Glutamatergic neuron (in vitro differentiated cells): ENCODE measurements around the gene MAML2. TPM values are rescaled to one million over a fixed set of nuclear protein-coding genes. Genes with fewer than 3 reads are reported as not detected.
"Not testable (repeated sequence)": the region's sequence is repeated elsewhere in the genome, so short reads cannot be mapped to it uniquely, and the experiment has no call there.

Experiments
- DNase-seq: peaks from one replicate; pipeline ENCODE4 v3.0.0; 2022
- H3K27ac Mint-ChIP-seq: one replicate; pipeline ENCODE4 v1.8.0; 2020; ENCODE audit warnings: mild to moderate bottlenecking, mixed read lengths, inconsistent platforms; ENCODE audit not compliant: unreplicated experiment
- H3K27me3 Mint-ChIP-seq: one replicate; pipeline ENCODE4 v1.8.0; 2020; ENCODE audit warnings: mild to moderate bottlenecking, moderate library complexity, mixed read lengths, inconsistent platforms; ENCODE audit not compliant: unreplicated experiment
- H3K36me3 Mint-ChIP-seq: one replicate; pipeline ENCODE4 v1.8.0; 2020; ENCODE audit warnings: mild to moderate bottlenecking, mixed read lengths, inconsistent platforms; ENCODE audit not compliant: unreplicated experiment
- H3K4me1 Mint-ChIP-seq: one replicate; pipeline ENCODE4 v1.8.0; 2020; ENCODE audit warnings: mild to moderate bottlenecking, low read depth, mixed read lengths, inconsistent platforms; ENCODE audit not compliant: unreplicated experiment
- H3K4me3 Mint-ChIP-seq: one replicate; pipeline ENCODE4 v1.8.0; 2020; ENCODE audit warnings: mild to moderate bottlenecking, mixed read lengths, inconsistent platforms; ENCODE audit not compliant: unreplicated experiment
- H3K9me3 Mint-ChIP-seq: one replicate; pipeline ENCODE4 v1.8.0; 2020; ENCODE audit warnings: mild to moderate bottlenecking, moderate library complexity, mixed read lengths, inconsistent platforms; ENCODE audit not compliant: unreplicated experiment
- total RNA-seq: library from RNA; stranded (reverse); fragmentation: NEBNext Ultra II Directional; extraction: Animal tissue kit (Norgen Biotek cat#: 25700); gene quantifications from one replicate; pipeline ENCODE4 v1.2.1, GENCODE V29; 2021; ENCODE audit not compliant: unreplicated experiment
- TF ChIP-seq, protein P1 (sequence below): fragments of 200-600 bp; sonication (generic); IDR thresholded peaks from one replicate; pipeline ENCODE4 v1.5.0; 2021; ENCODE audit not compliant: partially characterized antibody, unreplicated experiment

Gene MAML2
- total RNA-seq, 1 donor from 2014 or later, result 2.1 TPM

GRCh38 chr11:96275801-96276594, 67.0 kb downstream of the MAML2 start:
- Mint-ChIP-seq H3K27me3 (no peaks in the 10 kb centered on the region), H3K27ac (no peak overlapping the region), H3K9me3 (no peaks in the 10 kb centered on the region), H3K36me3 (no peaks in the 10 kb centered on the region), H3K4me3 (no peak overlapping the region), H3K4me1 (no peaks in the 10 kb centered on the region)
- TF ChIP-seq, protein P1, sequence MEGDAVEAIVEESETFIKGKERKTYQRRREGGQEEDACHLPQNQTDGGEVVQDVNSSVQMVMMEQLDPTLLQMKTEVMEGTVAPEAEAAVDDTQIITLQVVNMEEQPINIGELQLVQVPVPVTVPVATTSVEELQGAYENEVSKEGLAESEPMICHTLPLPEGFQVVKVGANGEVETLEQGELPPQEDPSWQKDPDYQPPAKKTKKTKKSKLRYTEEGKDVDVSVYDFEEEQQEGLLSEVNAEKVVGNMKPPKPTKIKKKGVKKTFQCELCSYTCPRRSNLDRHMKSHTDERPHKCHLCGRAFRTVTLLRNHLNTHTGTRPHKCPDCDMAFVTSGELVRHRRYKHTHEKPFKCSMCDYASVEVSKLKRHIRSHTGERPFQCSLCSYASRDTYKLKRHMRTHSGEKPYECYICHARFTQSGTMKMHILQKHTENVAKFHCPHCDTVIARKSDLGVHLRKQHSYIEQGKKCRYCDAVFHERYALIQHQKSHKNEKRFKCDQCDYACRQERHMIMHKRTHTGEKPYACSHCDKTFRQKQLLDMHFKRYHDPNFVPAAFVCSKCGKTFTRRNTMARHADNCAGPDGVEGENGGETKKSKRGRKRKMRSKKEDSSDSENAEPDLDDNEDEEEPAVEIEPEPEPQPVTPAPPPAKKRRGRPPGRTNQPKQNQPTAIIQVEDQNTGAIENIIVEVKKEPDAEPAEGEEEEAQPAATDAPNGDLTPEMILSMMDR, result no peak
- no peak for DNase-seq

DNA sequence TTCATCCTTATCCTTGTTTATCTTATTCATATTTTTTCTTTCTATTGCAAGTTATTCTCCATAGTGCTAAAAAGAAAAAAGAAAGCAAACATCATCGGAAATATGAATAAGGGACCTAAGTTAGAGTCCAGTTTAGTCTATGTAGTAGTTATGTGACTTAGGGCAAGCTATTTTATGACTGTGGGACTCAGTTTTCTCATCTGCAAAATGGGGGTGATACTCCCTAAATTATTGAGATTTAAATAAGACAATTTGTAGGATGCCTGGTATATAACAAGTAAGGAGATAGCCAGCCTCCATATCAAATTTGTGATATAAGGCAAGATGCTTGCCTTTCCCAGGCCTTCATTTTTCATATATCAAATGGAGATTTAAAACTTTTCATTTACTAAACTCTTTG, 69.5 kb downstream of the MAML2 start:
- Mint-ChIP-seq H3K4me1 (no peaks in the 10 kb centered on the region), H3K27me3 (no peaks in the 10 kb centered on the region), H3K9me3 (no peaks in the 10 kb centered on the region), H3K4me3 (no peak overlapping the region), H3K27ac (no peak overlapping the region), H3K36me3 (no peaks in the 10 kb centered on the region)
- DNase-seq, result no peak
- TF ChIP-seq, protein P1, result no peak

GRCh38 chr11:96272529-96273222, 70.3 kb downstream of the MAML2 start:
- H3K4me3 Mint-ChIP-seq, result no peak overlapping the region
- no peaks in the 10 kb centered on the region for H3K4me1 Mint-ChIP-seq
- no peaks in the 10 kb centered on the region for H3K36me3 Mint-ChIP-seq
- DNase-seq, result no peak
- no peaks in the 10 kb centered on the region for H3K27me3 Mint-ChIP-seq
- H3K9me3 Mint-ChIP-seq, result no peaks in the 10 kb centered on the region
- no peak overlapping the region for H3K27ac Mint-ChIP-seq
- TF ChIP-seq, protein P1, result no peak

DNA sequence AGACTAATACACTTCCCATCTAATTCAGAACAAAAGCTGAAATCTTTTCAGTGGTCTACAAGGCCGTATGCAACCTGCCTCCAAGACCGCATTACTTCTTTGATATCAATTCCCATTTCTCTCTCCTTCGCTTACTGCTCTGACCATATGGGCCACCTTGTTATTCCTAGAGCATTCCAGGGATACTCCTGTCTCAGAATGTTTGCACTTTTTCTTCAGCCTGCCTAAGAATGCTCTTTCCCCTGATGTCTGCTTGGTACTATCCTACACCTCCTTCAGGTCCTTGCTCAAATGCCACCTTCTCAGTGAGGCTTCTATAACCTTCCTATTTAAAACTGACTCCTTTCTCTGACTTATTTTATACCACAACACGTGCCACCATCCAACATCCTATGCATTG, 71.2 kb downstream of the MAML2 start:
- H3K27me3 Mint-ChIP-seq, result no peaks in the 10 kb centered on the region
- no peaks in the 10 kb centered on the region for H3K9me3 Mint-ChIP-seq
- no peaks in the 10 kb centered on the region for H3K4me1 Mint-ChIP-seq
- DNase-seq, result no peak
- H3K27ac Mint-ChIP-seq, result no peak overlapping the region
- H3K36me3 Mint-ChIP-seq, result no peaks in the 10 kb centered on the region
- H3K4me3 Mint-ChIP-seq, result no peak overlapping the region
- TF ChIP-seq, protein P1, result no peak

- DNase-seq, H3K4me1 Mint-ChIP-seq, H3K4me3 Mint-ChIP-seq, H3K27ac Mint-ChIP-seq, H3K27me3 Mint-ChIP-seq, H3K9me3 Mint-ChIP-seq, H3K36me3 Mint-ChIP-seq: not testable (repeated sequence)
Observed at GRCh38 chr11:96271352-96271751, 71.6 kb downstream of the MAML2 start.

- H3K9me3 Mint-ChIP-seq, H3K4me3 Mint-ChIP-seq, H3K27ac Mint-ChIP-seq, DNase-seq, H3K36me3 Mint-ChIP-seq, H3K27me3 Mint-ChIP-seq, H3K4me1 Mint-ChIP-seq: not testable (repeated sequence)
Observed at GRCh38 chr11:96268527-96268926, 74.5 kb downstream of the MAML2 start.
